SIG-M5 treated with dmso at 0.1 percent for 504 hours (cell line): ENCODE measurements around the gene OSGIN1.

ENCODE experiments used
- DNase-seq: peaks from one replicate; lab custom pipeline; 2025; ENCODE audit not compliant: unreplicated experiment; lab: John Stamatoyannopoulos, UW

OSGIN1 gene

GRCh38 chr16:83969771-83970429 is 16.9 kb downstream of the OSGIN1 start:
- no peak for DNase-seq

GRCh38 chr16:83970430-83970815 is 17.4 kb downstream of the OSGIN1 start:
- DNase-seq = no peak

GRCh38 chr16:83971165-83972130 is 18.4 kb downstream of the OSGIN1 start:
- DNase-seq = no peak

GRCh38 chr16:83972256-83973008 is 19.4 kb downstream of the OSGIN1 start:
- no peak for DNase-seq

- DNase-seq = no peak
Observed at GRCh38 chr16:83973077-83973476, 20.0 kb downstream of the OSGIN1 start.

- no peak for DNase-seq
Observed at GRCh38 chr16:83973581-83974385, 20.7 kb downstream of the OSGIN1 start.

- DNase-seq = no peak
Observed at GRCh38 chr16:83974475-83974874, 21.4 kb downstream of the OSGIN1 start.

- DNase-seq = no peak
Observed at GRCh38 chr16:83975590-83976260, 22.7 kb downstream of the OSGIN1 start.

- DNase-seq = no peak
Observed at GRCh38 chr16:83977056-83977815, 24.2 kb downstream of the OSGIN1 start.

GRCh38 chr16:83978401-83978904 is 25.4 kb downstream of the OSGIN1 start:
- no peak for DNase-seq

- no peak for DNase-seq
Observed at GRCh38 chr16:83979441-83979840, 26.4 kb downstream of the OSGIN1 start.

- no peak for DNase-seq
Observed at GRCh38 chr16:83980794-83981193, 27.8 kb downstream of the OSGIN1 start.

GRCh38 chr16:83981799-83982198 is 28.8 kb downstream of the OSGIN1 start:
- no peak for DNase-seq

- DNase-seq = no peak
Observed at GRCh38 chr16:83983491-83983890, 30.5 kb downstream of the OSGIN1 start.

- no peak for DNase-seq
Observed at GRCh38 chr16:83989300-83989699, 36.3 kb downstream of the OSGIN1 start.

- DNase-seq = no peak
Observed at GRCh38 chr16:83990492-83990891, 37.5 kb downstream of the OSGIN1 start.

GRCh38 chr16:83992624-83993023 is 39.6 kb downstream of the OSGIN1 start:
- DNase-seq = no peak

- peak; percentile 88 for DNase-seq
Observed at GRCh38 chr16:83994087-83994486, 41.0 kb downstream of the OSGIN1 start.

- no peak for DNase-seq
Observed at GRCh38 chr16:83994703-83995102, 41.7 kb downstream of the OSGIN1 start.
